MCF 10A (cell line): Measurements from ENCODE around the gene PRADC1. TPM values are rescaled to one million over a fixed set of nuclear protein-coding genes. Genes with fewer than 3 reads are reported as not detected.
A peak's percentile ranks its signal among the peaks of the same experiment; 100 is the strongest.

Experiments
- BruUV-seq: library from RNA; stranded (reverse); fragments of 400-500 nt; replicated peaks from 2 replicates; lab custom pipeline; 2021; lab: Mats Ljungman, UMichigan
- CTCF ChIA-PET: fragments of 300-600 bp; sonication (Branson Sonifier 250); formaldehyde crosslinking; extraction: SDS; loops from one replicate; lab custom pipeline; 2021; ENCODE audit warnings: antibody characterized with exemption, inconsistent platforms; lab: Yijun Ruan, JAX
- POLR2A ChIA-PET: fragments of 300-600, 350-650 bp; sonication (Branson Sonifier 250); formaldehyde crosslinking; extraction: SDS; loops from one replicate; lab custom pipeline; 2020; ENCODE audit warnings: antibody characterized with exemption, inconsistent platforms; lab: Yijun Ruan, JAX
- DNase-seq: peaks from one replicate; pipeline ENCODE4 v3.0.0-alpha.2; 2018; ENCODE audit not compliant: unreplicated experiment
- H3K27ac Mint-ChIP-seq: one replicate; pipeline ENCODE4 v1.8.0; 2022; ENCODE audit warnings: mild to moderate bottlenecking, low read depth, mixed read lengths; ENCODE audit not compliant: unreplicated experiment
- H3K27me3 Mint-ChIP-seq: one replicate; pipeline ENCODE4 v1.8.0; 2022; ENCODE audit warnings: mixed read lengths; ENCODE audit not compliant: insufficient read depth, unreplicated experiment
- H3K36me3 Mint-ChIP-seq: one replicate; pipeline ENCODE4 v1.8.0; 2022; ENCODE audit warnings: mild to moderate bottlenecking, moderate library complexity, mixed read lengths; ENCODE audit not compliant: insufficient read depth, unreplicated experiment
- H3K4me1 Mint-ChIP-seq: one replicate; pipeline ENCODE4 v1.8.0; 2022; ENCODE audit warnings: mixed read lengths; ENCODE audit not compliant: insufficient read depth, unreplicated experiment
- H3K4me3 Mint-ChIP-seq: one replicate; pipeline ENCODE4 v1.8.0; 2022; ENCODE audit warnings: mild to moderate bottlenecking, moderate library complexity, mixed read lengths; ENCODE audit not compliant: unreplicated experiment
- H3K9me3 Mint-ChIP-seq: one replicate; pipeline ENCODE4 v1.8.0; 2022; ENCODE audit warnings: mixed read lengths; ENCODE audit not compliant: unreplicated experiment
- intact Hi-C: fragments of 100-400 bp; cut with micrococcal nuclease; formaldehyde crosslinking; loops from 2 replicates; pipeline ENCODE4 v1.14.1; 2022
- total RNA-seq: library from RNA; stranded (reverse); gene quantifications from 2 replicates; pipeline ENCODE4 v1.2.3, GENCODE V29; 2022
- TF ChIP-seq, protein P1 (sequence below): fragments of 200-600 bp; IDR thresholded peaks from one replicate; pipeline ENCODE4 v1.8.0; 2022; ENCODE audit warnings: antibody characterized with exemption, mild to moderate bottlenecking; ENCODE audit not compliant: unreplicated experiment

Gene PRADC1
- total RNA-seq, 1 experiment from 2014 or later, result 13.5 TPM

DNA sequence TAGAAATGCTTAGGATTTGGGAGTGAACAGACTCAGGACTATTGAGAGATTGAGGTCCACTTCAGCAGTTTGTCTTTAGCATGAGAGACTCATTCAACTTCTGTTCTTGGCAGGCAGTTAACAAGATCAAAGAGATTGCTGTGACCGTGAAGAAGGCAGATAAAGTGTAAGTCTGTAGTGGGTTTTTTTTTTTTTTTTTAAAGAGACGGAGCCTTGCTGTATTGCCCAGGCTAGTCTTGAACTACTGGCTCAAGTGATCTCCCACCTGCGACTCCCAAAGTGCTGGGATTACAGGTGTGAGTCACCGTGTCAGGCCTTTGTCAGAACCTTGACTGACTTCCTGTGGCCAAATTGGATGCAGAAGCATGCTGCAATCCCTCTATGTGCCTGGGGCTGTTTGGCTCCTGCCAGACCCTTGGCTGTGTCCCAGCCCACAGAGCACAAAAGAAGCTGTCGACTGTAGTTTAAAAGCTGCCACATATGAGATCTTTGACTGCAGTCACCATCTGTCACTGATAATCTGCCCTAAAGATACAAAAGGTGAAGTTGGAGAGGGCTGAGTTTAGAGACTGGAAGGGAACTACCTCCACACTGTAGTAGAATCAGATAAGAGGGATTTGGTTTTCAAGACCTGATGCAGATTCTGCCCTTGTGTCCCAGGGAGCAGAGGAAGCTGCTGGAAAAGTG, 11.0 kb upstream of the PRADC1 start:
- DNase-seq, result peak; percentile 97
- H3K36me3 Mint-ChIP-seq, result peaks cover 84% of the 10 kb centered on the region
- POLR2A ChIA-PET, result interaction anchor here (0.6 to 3.7 kb wide), 6 partner anchors 10 to 1913 kb away, joined by 3 to 41 read pairs (median 4); partner anchors contain the start of genes CCT7, PRADC1 and ZNF638
- peaks cover 24% of the 10 kb centered on the region for H3K4me1 Mint-ChIP-seq
- intact Hi-C loops, result no loop called here
- no peaks in the 10 kb centered on the region for H3K27me3 Mint-ChIP-seq
- no TSS peak for BruUV-seq
- CTCF ChIA-PET, result interaction anchor here (0.6 to 1.4 kb wide), 7 partner anchors 11 to 155 kb away, joined by 3 to 8 read pairs (median 3); partner anchors contain the start of gene PRADC1
- H3K4me3 Mint-ChIP-seq, result peak overlapping the region; percentile 9
- H3K9me3 Mint-ChIP-seq, result no peaks in the 10 kb centered on the region
- TF ChIP-seq, protein P1, sequence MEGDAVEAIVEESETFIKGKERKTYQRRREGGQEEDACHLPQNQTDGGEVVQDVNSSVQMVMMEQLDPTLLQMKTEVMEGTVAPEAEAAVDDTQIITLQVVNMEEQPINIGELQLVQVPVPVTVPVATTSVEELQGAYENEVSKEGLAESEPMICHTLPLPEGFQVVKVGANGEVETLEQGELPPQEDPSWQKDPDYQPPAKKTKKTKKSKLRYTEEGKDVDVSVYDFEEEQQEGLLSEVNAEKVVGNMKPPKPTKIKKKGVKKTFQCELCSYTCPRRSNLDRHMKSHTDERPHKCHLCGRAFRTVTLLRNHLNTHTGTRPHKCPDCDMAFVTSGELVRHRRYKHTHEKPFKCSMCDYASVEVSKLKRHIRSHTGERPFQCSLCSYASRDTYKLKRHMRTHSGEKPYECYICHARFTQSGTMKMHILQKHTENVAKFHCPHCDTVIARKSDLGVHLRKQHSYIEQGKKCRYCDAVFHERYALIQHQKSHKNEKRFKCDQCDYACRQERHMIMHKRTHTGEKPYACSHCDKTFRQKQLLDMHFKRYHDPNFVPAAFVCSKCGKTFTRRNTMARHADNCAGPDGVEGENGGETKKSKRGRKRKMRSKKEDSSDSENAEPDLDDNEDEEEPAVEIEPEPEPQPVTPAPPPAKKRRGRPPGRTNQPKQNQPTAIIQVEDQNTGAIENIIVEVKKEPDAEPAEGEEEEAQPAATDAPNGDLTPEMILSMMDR, result no peak
- peak overlapping the region; percentile 61 for H3K27ac Mint-ChIP-seq

DNA sequence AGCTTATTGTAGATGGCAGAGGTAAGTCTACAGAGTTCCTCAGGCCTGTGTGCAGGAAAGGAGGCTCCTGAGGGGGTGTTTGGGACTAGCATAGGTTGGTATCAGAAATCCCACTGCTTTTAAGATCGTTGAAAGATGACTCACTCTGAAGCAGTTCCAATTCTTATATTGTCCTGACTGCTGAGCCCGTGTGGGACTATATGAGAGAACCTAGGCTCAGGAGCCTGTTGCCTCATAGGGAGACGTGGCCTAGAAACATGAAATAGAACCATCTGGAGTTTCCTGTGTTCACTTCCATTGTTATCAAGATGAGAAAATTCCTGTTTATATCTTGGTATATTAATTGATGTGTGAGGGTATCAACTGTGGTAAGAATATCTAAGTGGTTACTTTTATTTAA, 6.7 kb upstream of the PRADC1 start:
- ChIA-PET CTCF (interaction anchor here (0.8 to 2.0 kb wide), 3 partner anchors 28 to 63 kb away, joined by 3 to 13 read pairs (median 3); no protein-coding TSS in a partner anchor), POLR2A (no interaction called here)
- peaks cover 35% of the 10 kb centered on the region for H3K4me1 Mint-ChIP-seq
- TF ChIP-seq, protein P1, result no peak
- BruUV-seq, result no TSS peak
- DNase-seq, result peak; percentile 57
- no peak overlapping the region for H3K27ac Mint-ChIP-seq
- H3K36me3 Mint-ChIP-seq, result peaks cover 56% of the 10 kb centered on the region
- no peak overlapping the region for H3K4me3 Mint-ChIP-seq
- no peaks in the 10 kb centered on the region for H3K27me3 Mint-ChIP-seq
- H3K9me3 Mint-ChIP-seq, result no peaks in the 10 kb centered on the region
- intact Hi-C loops, result no loop called here

DNA sequence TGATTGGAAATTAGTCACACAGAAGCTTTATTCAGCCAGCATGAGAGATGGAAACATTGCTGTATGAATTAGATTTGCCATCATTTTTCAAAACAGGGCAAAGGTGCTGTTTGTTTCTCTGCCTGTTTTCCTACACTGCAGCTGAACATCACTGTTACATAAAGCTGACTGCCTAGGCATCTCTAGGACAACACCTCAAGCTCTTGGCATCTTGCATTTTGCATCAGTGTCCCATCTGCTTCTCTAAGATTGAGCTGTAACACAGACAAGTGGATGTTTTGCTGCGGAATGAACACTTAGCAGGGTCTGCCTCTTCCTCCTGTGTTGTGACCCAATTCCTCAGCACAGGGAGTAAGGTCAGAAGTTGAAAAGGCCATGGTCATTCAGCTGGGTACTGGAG, 5.9 kb upstream of the PRADC1 start:
- POLR2A ChIA-PET, result interaction anchor here (0.6 to 1.3 kb wide), 3 partner anchors 9 to 127 kb away, joined by 3 to 4 read pairs (median 4); partner anchors contain the start of gene RAB11FIP5
- intact Hi-C loops, result no loop called here
- no peak overlapping the region for H3K27ac Mint-ChIP-seq
- H3K36me3 Mint-ChIP-seq, result peaks cover 53% of the 10 kb centered on the region
- H3K27me3 Mint-ChIP-seq, result no peaks in the 10 kb centered on the region
- BruUV-seq, result no TSS peak
- H3K4me1 Mint-ChIP-seq, result peaks cover 28% of the 10 kb centered on the region
- TF ChIP-seq, protein P1, result no peak
- no peak for DNase-seq
- no peak overlapping the region for H3K4me3 Mint-ChIP-seq
- no peaks in the 10 kb centered on the region for H3K9me3 Mint-ChIP-seq
- CTCF ChIA-PET, result interaction anchor here (0.6 to 8.1 kb wide), 6 partner anchors 21 to 1235 kb away, joined by 3 to 36 read pairs (median 3); partner anchors contain the start of gene SMYD5

DNA sequence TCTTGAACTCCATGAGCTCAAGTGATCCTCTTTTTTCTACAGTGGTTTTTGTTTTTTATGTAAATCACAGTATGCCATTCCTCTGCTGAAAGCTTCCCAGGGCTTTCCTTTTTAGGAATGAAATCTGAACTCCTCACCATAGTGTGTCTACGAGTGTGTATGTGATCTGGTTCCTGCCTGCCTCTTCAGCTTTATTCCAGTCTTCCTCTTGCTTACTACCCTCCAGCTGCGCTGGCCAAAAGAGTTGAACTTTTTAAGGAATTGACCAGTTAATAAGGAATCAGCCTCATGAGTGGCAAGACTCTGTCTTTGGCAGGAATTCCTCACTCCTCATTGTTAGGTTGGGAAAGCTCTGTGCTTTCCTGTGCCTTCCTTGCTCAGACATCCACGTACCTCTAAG, 5.1 kb upstream of the PRADC1 start:
- Mint-ChIP-seq H3K27ac (peak overlapping the region; percentile 23), H3K4me3 (no peak overlapping the region), H3K4me1 (peaks cover 23% of the 10 kb centered on the region), H3K9me3 (no peaks in the 10 kb centered on the region), H3K36me3 (peaks cover 51% of the 10 kb centered on the region), H3K27me3 (no peaks in the 10 kb centered on the region)
- no TSS peak for BruUV-seq
- CTCF ChIA-PET, result interaction anchor here (0.6 to 8.1 kb wide), 5 partner anchors 17 to 1728 kb away, joined by 3 to 36 read pairs (median 4); partner anchors contain the start of gene SMYD5
- TF ChIP-seq, protein P1, result no peak
- intact Hi-C loops, result no loop called here
- no peak for DNase-seq
- POLR2A ChIA-PET, result interaction anchor here (0.6 to 1.3 kb wide), 3 partner anchors 42 to 126 kb away, joined by 3 to 5 read pairs (median 4); partner anchors contain the start of genes EGR4 and RAB11FIP5
